ENCODE data around the gene MYOG.

DNA sequence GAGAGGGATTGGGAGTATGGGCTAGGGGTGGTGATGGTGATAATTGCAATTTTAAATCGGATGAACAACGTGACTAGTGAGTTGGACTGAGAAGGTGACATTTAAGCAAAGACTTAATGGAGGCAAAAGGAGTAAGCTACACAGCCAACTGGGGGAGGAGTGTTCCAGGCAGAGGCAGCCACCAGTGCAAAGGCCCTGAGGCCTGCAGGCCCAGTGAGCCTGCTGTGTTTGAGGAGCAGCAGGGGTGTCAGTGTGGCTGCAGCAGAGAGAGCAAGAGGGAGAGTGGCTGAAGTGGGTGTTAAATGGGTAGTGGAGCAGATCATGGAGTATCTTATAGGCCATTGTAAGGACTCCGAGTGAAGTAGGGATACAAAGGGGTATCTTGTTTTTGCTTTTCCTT, 18.8 kb downstream of the MYOG start:
- TF ChIP-seq, protein P1, sequence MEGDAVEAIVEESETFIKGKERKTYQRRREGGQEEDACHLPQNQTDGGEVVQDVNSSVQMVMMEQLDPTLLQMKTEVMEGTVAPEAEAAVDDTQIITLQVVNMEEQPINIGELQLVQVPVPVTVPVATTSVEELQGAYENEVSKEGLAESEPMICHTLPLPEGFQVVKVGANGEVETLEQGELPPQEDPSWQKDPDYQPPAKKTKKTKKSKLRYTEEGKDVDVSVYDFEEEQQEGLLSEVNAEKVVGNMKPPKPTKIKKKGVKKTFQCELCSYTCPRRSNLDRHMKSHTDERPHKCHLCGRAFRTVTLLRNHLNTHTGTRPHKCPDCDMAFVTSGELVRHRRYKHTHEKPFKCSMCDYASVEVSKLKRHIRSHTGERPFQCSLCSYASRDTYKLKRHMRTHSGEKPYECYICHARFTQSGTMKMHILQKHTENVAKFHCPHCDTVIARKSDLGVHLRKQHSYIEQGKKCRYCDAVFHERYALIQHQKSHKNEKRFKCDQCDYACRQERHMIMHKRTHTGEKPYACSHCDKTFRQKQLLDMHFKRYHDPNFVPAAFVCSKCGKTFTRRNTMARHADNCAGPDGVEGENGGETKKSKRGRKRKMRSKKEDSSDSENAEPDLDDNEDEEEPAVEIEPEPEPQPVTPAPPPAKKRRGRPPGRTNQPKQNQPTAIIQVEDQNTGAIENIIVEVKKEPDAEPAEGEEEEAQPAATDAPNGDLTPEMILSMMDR (CRISPR knock-in tag; IDR thresholded peaks at IDR 0.05), result no peak
- no peak for TF ChIP-seq POLR2A (IDR thresholded peaks at IDR 0.05; ENCODE audit: insufficient read depth in 1 of 2, low read depth in 2 of 2, low read length in 2 of 2)
- TF ChIP-seq, protein P2, sequence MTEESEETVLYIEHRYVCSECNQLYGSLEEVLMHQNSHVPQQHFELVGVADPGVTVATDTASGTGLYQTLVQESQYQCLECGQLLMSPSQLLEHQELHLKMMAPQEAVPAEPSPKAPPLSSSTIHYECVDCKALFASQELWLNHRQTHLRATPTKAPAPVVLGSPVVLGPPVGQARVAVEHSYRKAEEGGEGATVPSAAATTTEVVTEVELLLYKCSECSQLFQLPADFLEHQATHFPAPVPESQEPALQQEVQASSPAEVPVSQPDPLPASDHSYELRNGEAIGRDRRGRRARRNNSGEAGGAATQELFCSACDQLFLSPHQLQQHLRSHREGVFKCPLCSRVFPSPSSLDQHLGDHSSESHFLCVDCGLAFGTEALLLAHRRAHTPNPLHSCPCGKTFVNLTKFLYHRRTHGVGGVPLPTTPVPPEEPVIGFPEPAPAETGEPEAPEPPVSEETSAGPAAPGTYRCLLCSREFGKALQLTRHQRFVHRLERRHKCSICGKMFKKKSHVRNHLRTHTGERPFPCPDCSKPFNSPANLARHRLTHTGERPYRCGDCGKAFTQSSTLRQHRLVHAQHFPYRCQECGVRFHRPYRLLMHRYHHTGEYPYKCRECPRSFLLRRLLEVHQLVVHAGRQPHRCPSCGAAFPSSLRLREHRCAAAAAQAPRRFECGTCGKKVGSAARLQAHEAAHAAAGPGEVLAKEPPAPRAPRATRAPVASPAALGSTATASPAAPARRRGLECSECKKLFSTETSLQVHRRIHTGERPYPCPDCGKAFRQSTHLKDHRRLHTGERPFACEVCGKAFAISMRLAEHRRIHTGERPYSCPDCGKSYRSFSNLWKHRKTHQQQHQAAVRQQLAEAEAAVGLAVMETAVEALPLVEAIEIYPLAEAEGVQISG (CRISPR knock-in tag; IDR thresholded peaks at IDR 0.05), result no peak
- no peak for TF ChIP-seq ZNF883 (CRISPR knock-in tag; IDR thresholded peaks at IDR 0.05; ENCODE audit: not compliant biosample characterization)
- TF ChIP-seq GABPB1 (CRISPR knock-in tag; IDR thresholded peaks at IDR 0.05), result no peak
- TF ChIP-seq, protein P3, sequence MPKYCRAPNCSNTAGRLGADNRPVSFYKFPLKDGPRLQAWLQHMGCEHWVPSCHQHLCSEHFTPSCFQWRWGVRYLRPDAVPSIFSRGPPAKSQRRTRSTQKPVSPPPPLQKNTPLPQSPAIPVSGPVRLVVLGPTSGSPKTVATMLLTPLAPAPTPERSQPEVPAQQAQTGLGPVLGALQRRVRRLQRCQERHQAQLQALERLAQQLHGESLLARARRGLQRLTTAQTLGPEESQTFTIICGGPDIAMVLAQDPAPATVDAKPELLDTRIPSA (CRISPR knock-in tag; IDR thresholded peaks at IDR 0.05; ENCODE audit: borderline replicate concordance), result no peak
